MM.1S (cell line): Measurements from ENCODE around the gene CD80.
"Not testable (repeated sequence)": the region's sequence is repeated elsewhere in the genome, so short reads cannot be mapped to it uniquely, and the experiment has no call there.

Experiments used
- DNase-seq: peaks from one replicate; pipeline ENCODE4 v3.0.0-alpha.2; 2015
- H2AFZ ChIP-seq: fragments of 300-600 bp; sonication (generic); 2 replicates; pipeline ENCODE4 v1.6.0; 2016; ENCODE audit warnings: antibody characterized with exemption, low read length
- H3F3A ChIP-seq: fragments of 300-600 bp; sonication (generic); 2 replicates; pipeline ENCODE4 v1.6.1; 2016; ENCODE audit warnings: mild to moderate bottlenecking, antibody characterized with exemption, low read length, moderate library complexity, mixed read lengths; ENCODE audit not compliant: insufficient read depth
- H3K27ac ChIP-seq: fragments of 300-600 bp; sonication (generic); 2 replicates; pipeline ENCODE4 v1.5.1; 2016; ENCODE audit warnings: mild to moderate bottlenecking, low read length
- H3K27me3 ChIP-seq: fragments of 300-600 bp; sonication (generic); replicated peaks from 2 replicates; pipeline ENCODE4 v1.6.0; 2016; ENCODE audit warnings: low read length; ENCODE audit not compliant: insufficient read depth
- H3K36me3 ChIP-seq: fragments of 300-600 bp; sonication (generic); replicated peaks from 2 replicates; pipeline ENCODE4 v1.6.1; 2016; ENCODE audit warnings: mild to moderate bottlenecking, low read length, mixed read lengths; ENCODE audit not compliant: insufficient read depth
- H3K4me1 ChIP-seq: fragments of 300-600 bp; sonication (generic); 2 replicates; pipeline ENCODE4 v1.6.1; 2016; ENCODE audit warnings: low read length, mixed read lengths
- H3K4me2 ChIP-seq: fragments of 300-600 bp; sonication (generic); 2 replicates; pipeline ENCODE4 v1.6.0; 2016; ENCODE audit warnings: low read depth, low read length
- H3K4me3 ChIP-seq: fragments of 300-600 bp; sonication (generic); 2 replicates; pipeline ENCODE4 v1.5.1; 2016; ENCODE audit warnings: low read length, mixed read lengths
- H3K79me2 ChIP-seq: fragments of 300-600 bp; sonication (generic); 2 replicates; pipeline ENCODE4 v1.6.1; 2016; ENCODE audit warnings: mixed run types, low read length, mixed read lengths
- H3K9ac ChIP-seq: fragments of 300-600 bp; sonication (generic); 2 replicates; pipeline ENCODE4 v1.6.1; 2016; ENCODE audit warnings: low read length, mixed read lengths
- H3K9me2 ChIP-seq: fragments of 300-600 bp; sonication (generic); replicated peaks from 2 replicates; pipeline ENCODE4 v1.6.1; 2016; ENCODE audit warnings: mild to moderate bottlenecking, low read length, mixed read lengths; ENCODE audit not compliant: insufficient read depth
- H3K9me3 ChIP-seq: fragments of 300-600 bp; sonication (generic); replicated peaks from 2 replicates; pipeline ENCODE4 v1.6.1; 2016; ENCODE audit warnings: mild to moderate bottlenecking, low read length, mixed read lengths; ENCODE audit not compliant: insufficient read depth
- H4K20me1 ChIP-seq: fragments of 300-600 bp; sonication (generic); 2 replicates; pipeline ENCODE4 v1.6.1; 2016; ENCODE audit warnings: mild to moderate bottlenecking, low read length, moderate library complexity, mixed read lengths; ENCODE audit not compliant: insufficient read depth
- CTCF ChIP-seq: fragments of 300-600 bp; sonication (generic); IDR thresholded peaks from 2 replicates; pipeline ENCODE4 v1.5.1; 2016; ENCODE audit warnings: antibody characterized with exemption, low read length, mixed read lengths
- EZH2 ChIP-seq: fragments of 300-600 bp; sonication (generic); optimal IDR thresholded peaks from 2 replicates; pipeline ENCODE3; 2017; ENCODE audit warnings: low read depth, mild to moderate bottlenecking, antibody characterized with exemption, low read length, mixed read lengths
- EZH2phosphoT487 ChIP-seq: fragments of 300-600 bp; sonication (generic); IDR thresholded peaks from 2 replicates; pipeline ENCODE4 v1.6.1; 2018; ENCODE audit warnings: antibody characterized with exemption, low read length

Gene CD80

GRCh38 chr3:119595639-119596334 lies 36.4 kb upstream of the CD80 start:
- Histone ChIP-seq H2AFZ (no peak overlapping the region), H3K27ac (no peak overlapping the region), H3K4me2 (no peak overlapping the region), H3F3A (no peaks in the 10 kb centered on the region), H3K79me2 (no peaks in the 10 kb centered on the region), H3K9ac (no peak overlapping the region), H3K36me3 (no peaks in the 10 kb centered on the region), H3K4me1 (peaks cover 9% of the 10 kb centered on the region; the same call in 1 of the 2 replicates), H3K9me2 (no peaks in the 10 kb centered on the region), H4K20me1 (no peaks in the 10 kb centered on the region), H3K9me3 (no peaks in the 10 kb centered on the region), H3K27me3 (no peaks in the 10 kb centered on the region), H3K4me3 (no peak overlapping the region)
- TF ChIP-seq CTCF (no peak), EZH2 (no peak), EZH2phosphoT487 (no peak)
- peak; percentile 16 for DNase-seq

- not testable (repeated sequence) for H3K4me3 ChIP-seq, H3K27me3 ChIP-seq, H4K20me1 ChIP-seq, H3K9ac ChIP-seq, H3K36me3 ChIP-seq, H3K9me2 ChIP-seq, H3K9me3 ChIP-seq, H2AFZ ChIP-seq, H3K4me2 ChIP-seq, H3K79me2 ChIP-seq, H3F3A ChIP-seq, H3K4me1 ChIP-seq, H3K27ac ChIP-seq, DNase-seq
Observed at GRCh38 chr3:119594929-119595328, 35.5 kb upstream of the CD80 start.

- Histone ChIP-seq H3K9me2 (no peaks in the 10 kb centered on the region), H3K4me1 (peaks cover 12% of the 10 kb centered on the region), H4K20me1 (no peaks in the 10 kb centered on the region), H3K27ac (no peak overlapping the region), H3K9ac (no peak overlapping the region), H3K4me2 (no peak overlapping the region), H3K9me3 (no peaks in the 10 kb centered on the region), H3K4me3 (no peak overlapping the region), H3K79me2 (no peaks in the 10 kb centered on the region), H2AFZ (no peak overlapping the region), H3K27me3 (no peaks in the 10 kb centered on the region), H3F3A (no peaks in the 10 kb centered on the region), H3K36me3 (no peaks in the 10 kb centered on the region)
- no peak for TF ChIP-seq EZH2phosphoT487
- TF ChIP-seq CTCF = no peak
- no peak for TF ChIP-seq EZH2
- DNase-seq = no peak
Observed at GRCh38 chr3:119594066-119594465, 34.7 kb upstream of the CD80 start.

- no peak for TF ChIP-seq EZH2
- no peak for TF ChIP-seq EZH2phosphoT487
- no peak for TF ChIP-seq CTCF
- Histone ChIP-seq H3K4me1 (peaks cover 20% of the 10 kb centered on the region), H3K4me2 (no peak overlapping the region), H3K27ac (no peak overlapping the region), H3K79me2 (no peaks in the 10 kb centered on the region), H3K9me2 (no peaks in the 10 kb centered on the region), H3F3A (no peaks in the 10 kb centered on the region), H3K9me3 (no peaks in the 10 kb centered on the region), H4K20me1 (no peaks in the 10 kb centered on the region), H3K9ac (no peak overlapping the region), H2AFZ (no peak overlapping the region), H3K4me3 (no peak overlapping the region), H3K27me3 (no peaks in the 10 kb centered on the region), H3K36me3 (no peaks in the 10 kb centered on the region)
- DNase-seq = no peak
Observed at GRCh38 chr3:119592861-119593260, 33.4 kb upstream of the CD80 start.
